ENCODE data around the gene ERMARD.

The ERMARD gene

GRCh38 chr6:169723991-169724493 lies 27.4 kb upstream of the ERMARD start:
- H3K4me3 ChIP-seq (ENCODE audit: low read depth, low read length), result no peak overlapping the region; the same call in 1 of the 2 replicates
- no peak for TF ChIP-seq CTCF (IDR thresholded peaks at IDR 0.05; ENCODE audit: insufficient read depth, low read depth, low read length, missing control alignments)
- DNase-seq (ENCODE audit: low read depth), result peak; percentile 51

- peak within 1 kb of the TSS; percentile 80 for H3K4me3 ChIP-seq (ENCODE audit: low read depth, low read length)
- TF ChIP-seq CTCF (IDR thresholded peaks at IDR 0.05; ENCODE audit: insufficient read depth, low read depth, low read length, missing control alignments), result no peak
- DNase-seq (ENCODE audit: low read depth), result peak; percentile 71
These were observed 26.8 kb upstream of the ERMARD start, which contains the start of gene PHF10 for GRCh38 chr6:169724494-169725124. Gene PHF10, minus strand, starts transcription at chr6:169724500. Its CDS starts 569 bp downstream, at chr6:169723931.

DNA sequence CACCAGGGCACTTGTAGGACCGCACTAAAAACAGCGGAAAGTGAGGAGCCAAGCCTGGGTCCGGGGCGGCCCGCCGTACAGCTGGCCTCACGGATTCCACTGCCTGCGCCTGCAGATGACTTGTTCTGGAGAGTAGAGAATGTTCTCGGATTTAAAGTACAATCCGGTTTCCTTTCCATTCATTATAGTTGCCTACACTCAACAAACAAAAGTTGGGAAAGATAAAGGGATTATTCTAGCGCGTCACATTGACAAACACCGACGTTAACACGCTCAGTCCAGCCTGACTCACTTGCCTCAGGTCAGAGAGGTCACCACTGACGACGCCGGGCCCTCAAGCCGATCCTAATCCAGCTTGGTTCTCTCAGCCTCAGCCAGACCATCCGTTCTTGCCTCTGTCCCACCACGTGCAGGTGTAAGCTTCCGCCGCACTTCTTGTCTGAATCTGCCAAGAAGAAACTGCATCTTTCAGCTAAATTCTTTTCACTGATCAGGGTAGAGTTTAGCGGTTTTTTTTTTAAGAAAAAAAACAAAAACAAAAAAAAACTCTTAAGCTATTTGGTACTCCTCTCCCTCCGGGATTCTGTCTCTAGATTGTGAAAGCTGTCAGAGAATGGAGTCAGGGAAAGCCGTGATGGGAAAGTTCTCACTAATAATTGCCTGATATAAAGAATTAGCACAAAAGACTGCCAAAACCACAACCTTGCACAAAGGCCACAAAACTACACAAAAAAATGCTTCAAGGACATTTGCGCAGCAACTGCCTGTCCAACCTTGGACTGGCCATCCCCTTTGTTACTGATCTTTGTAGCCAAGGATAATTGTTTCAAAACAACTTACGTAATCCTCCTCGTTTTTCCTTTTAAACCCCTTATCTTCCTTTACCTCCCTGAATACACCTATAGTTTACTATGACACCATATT lies 26.0 kb upstream of the ERMARD start:
- TF ChIP-seq CTCF (IDR thresholded peaks at IDR 0.05; ENCODE audit: insufficient read depth, low read depth, low read length, missing control alignments), result no peak
- DNase-seq (ENCODE audit: low read depth), result peak; percentile 11
- peak overlapping the region; percentile 58 for H3K4me3 ChIP-seq (ENCODE audit: low read depth, low read length)

- no peak for DNase-seq (ENCODE audit: low read depth)
- H3K4me3 ChIP-seq (ENCODE audit: low read depth, low read length), result no peak overlapping the region
- no peak for TF ChIP-seq CTCF (IDR thresholded peaks at IDR 0.05; ENCODE audit: insufficient read depth, low read depth, low read length, missing control alignments)
These were observed 25.4 kb upstream of the ERMARD start for GRCh38 chr6:169726049-169726400.

- no peak overlapping the region for H3K4me3 ChIP-seq (ENCODE audit: low read depth, low read length)
- TF ChIP-seq CTCF (IDR thresholded peaks at IDR 0.05; ENCODE audit: insufficient read depth, low read depth, low read length, missing control alignments), result no peak
These were observed 24.5 kb upstream of the ERMARD start for GRCh38 chr6:169726963-169727362.

DNA sequence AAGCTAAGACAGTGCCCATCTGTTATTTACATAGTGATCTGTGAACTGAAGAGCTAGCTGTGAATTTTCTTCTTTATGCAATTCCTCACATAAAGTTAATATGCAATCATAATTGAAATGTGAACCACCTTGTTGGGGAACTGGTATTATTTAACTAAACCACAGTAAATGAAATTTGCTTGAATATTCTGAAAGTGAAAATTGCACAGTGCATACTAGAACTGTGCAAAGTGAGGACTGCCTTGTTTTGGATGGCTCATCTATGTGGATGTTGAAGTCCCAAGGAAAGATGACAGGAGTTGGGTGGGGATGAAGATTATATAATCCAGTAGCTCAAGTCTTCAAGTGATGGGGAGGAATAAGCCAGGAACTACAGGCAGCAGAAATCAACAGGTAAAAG lies 21.5 kb upstream of the ERMARD start:
- DNase-seq (ENCODE audit: low read depth), result no peak
- no peak for TF ChIP-seq CTCF (IDR thresholded peaks at IDR 0.05; ENCODE audit: insufficient read depth, low read depth, low read length, missing control alignments)
- H3K4me3 ChIP-seq (ENCODE audit: low read depth, low read length), result no peak overlapping the region

More at GRCh38 chr6:169726963-169727362, 24.5 kb upstream of the ERMARD start:
- DNase-seq (ENCODE audit: low read depth), result no peak
